Naive thymus-derived CD8-positive, alpha-beta T cell (primary cell): ENCODE measurements around the gene CDC42BPG. TPM values are rescaled to one million over a fixed set of nuclear protein-coding genes. Genes with fewer than 3 reads are reported as not detected.
"Not testable (repeated sequence)": the region's sequence is repeated elsewhere in the genome, so short reads cannot be mapped to it uniquely, and the experiment has no call there.

Experiments
- ATAC-seq, 2 donors: fragments of 150-1000 bp; cut with Tn5 transposase in 1 of 2; sonication (Bioruptor Pico), chemical (Tn5 transposase) in 1 of 2; 1 replicate in 1 of 2; 2 replicates in 1 of 2; pipeline ENCODE4 v1.10.0; 2021; ENCODE audit warnings: mild to moderate bottlenecking in 2 of 2, moderate library complexity in 2 of 2
- POLR2A ChIA-PET: fragments of 350-600 bp; sonication (Branson Sonifier 250); formaldehyde crosslinking; loops from one replicate; lab custom pipeline; 2021; ENCODE audit warnings: antibody characterized with exemption; lab: Charles Lee
- DNase-seq, 10 donors: peaks; one replicate each; pipeline versions ENCODE4 v3.0.0 to v3.0.0-alpha.2; 2020 to 2022
- H3K27ac Mint-ChIP-seq, 10 donors: one replicate each; pipeline ENCODE4 v1.8.0; 2020 to 2022; ENCODE audit warnings: mild to moderate bottlenecking in 10 of 10, mixed read lengths in 10 of 10, moderate library complexity in 4 of 10, inconsistent platforms in 1 of 10
- H3K27me3 Mint-ChIP-seq, 5 donors: one replicate each; pipeline ENCODE4 v1.8.0; 2021 to 2022; ENCODE audit warnings: mixed read lengths in 5 of 5
- H3K36me3 Mint-ChIP-seq, 3 donors: one replicate each; pipeline ENCODE4 v1.8.0; 2020 to 2022; ENCODE audit warnings: mixed read lengths in 3 of 3, mild to moderate bottlenecking in 2 of 3, inconsistent platforms in 1 of 3
- H3K4me1 Mint-ChIP-seq, 4 donors: one replicate each; pipeline ENCODE4 v1.8.0; 2021 to 2022; ENCODE audit warnings: mixed read lengths in 4 of 4
- H3K4me3 Mint-ChIP-seq, 10 donors: one replicate each; pipeline ENCODE4 v1.8.0; 2020 to 2022; ENCODE audit warnings: mild to moderate bottlenecking in 10 of 10, mixed read lengths in 10 of 10, moderate library complexity in 6 of 10, inconsistent platforms in 1 of 10
- H3K9me3 Mint-ChIP-seq, 9 donors: one replicate each; pipeline ENCODE4 v1.8.0; 2020 to 2022; ENCODE audit warnings: mixed read lengths in 9 of 9, mild to moderate bottlenecking in 3 of 9, inconsistent platforms in 1 of 9, moderate library complexity in 1 of 9
- polyA plus RNA-seq, 3 donors: library from polyadenylated mRNA; unstranded; fragments of 300-500 nt; fragmentation: Illumina TruSeq; gene quantifications; one replicate each; pipeline ENCODE4 v1.2.3, GENCODE V29; 2021
- total RNA-seq, 8 experiments: library from RNA in 2 of 8; stranded (reverse) in 2 of 8; gene quantifications; one replicate each; pipeline ENCODE4 v1.2.3 and lab custom pipeline; 2021 to 2026

Gene CDC42BPG
- total and polyA plus RNA-seq, 5 experiments from 2014 or later, result 0.09 to 10.3 (median 0.38) TPM

GRCh38 chr11:64853709-64854108 is 9.3 kb upstream of the CDC42BPG start:
- peaks cover 0 to 39% (median 6%) of the 10 kb centered on the region in 3 donors for H3K36me3 Mint-ChIP-seq
- POLR2A ChIA-PET, result interaction anchor here (0.8 to 29.4 kb wide), 10 partner anchors 24 to 264 kb away, joined by 3 to 2449 read pairs (median 4); partner anchors contain the start of genes ARL2, EHD1, MAP4K2 and MEN1
- H3K4me1 Mint-ChIP-seq, result peaks cover 42 to 95% (median 83%) of the 10 kb centered on the region in 4 donors
- H3K4me3 Mint-ChIP-seq, result peak overlapping the region; percentile 57 to 84 (median 79)
- no peaks in the 10 kb centered on the region for H3K27me3 Mint-ChIP-seq
- peak overlapping the region; percentile 90 to 96 (median 94) for H3K27ac Mint-ChIP-seq
- peak; percentile 45 to 46 for ATAC-seq
- no peaks in the 10 kb centered on the region for H3K9me3 Mint-ChIP-seq
- peak in 7 of 10 donors; percentile 38 to 77 (median 46) for DNase-seq

GRCh38 chr11:64852804-64853509 is 8.5 kb upstream of the CDC42BPG start:
- POLR2A ChIA-PET, result interaction anchor here (0.6 to 29.4 kb wide), 11 partner anchors 25 to 1754 kb away, joined by 3 to 2449 read pairs (median 5); partner anchors contain the start of genes ARL2, EHD1, MEN1 and PPP2R5B
- ATAC-seq, result no peak
- Mint-ChIP-seq H3K9me3 (no peaks in the 10 kb centered on the region), H3K4me3 (peak overlapping the region; percentile 57 to 84 (median 79)), H3K4me1 (peaks cover 46 to 95% (median 85%) of the 10 kb centered on the region in 4 donors), H3K36me3 (peaks cover 0 to 38% (median 6%) of the 10 kb centered on the region in 3 donors), H3K27ac (peak overlapping the region; percentile 91 to 96 (median 94)), H3K27me3 (no peaks in the 10 kb centered on the region)
- peak in 1 of 10 donors; percentile 40 for DNase-seq

- no peak for DNase-seq
- Mint-ChIP-seq H3K4me1 (peaks cover 46 to 98% (median 90%) of the 10 kb centered on the region in 4 donors), H3K4me3 (peak overlapping the region; percentile 24 to 80 (median 72)), H3K27me3 (no peaks in the 10 kb centered on the region), H3K9me3 (no peaks in the 10 kb centered on the region), H3K27ac (peak overlapping the region; percentile 90 to 96 (median 94)), H3K36me3 (peaks cover 0 to 33% (median 6%) of the 10 kb centered on the region in 3 donors)
- POLR2A ChIA-PET, result interaction anchor here (1.1 to 29.4 kb wide), 7 partner anchors 26 to 265 kb away, joined by 3 to 2449 read pairs (median 4); partner anchors contain the start of genes EHD1, RASGRP2, SF1 and ZNHIT2
- peak in 1 of 2 donors; percentile 2 for ATAC-seq
These were observed 7.4 kb upstream of the CDC42BPG start for GRCh38 chr11:64851831-64852351.

- Mint-ChIP-seq H3K4me1 (peaks cover 46 to 91% (median 84%) of the 10 kb centered on the region in 4 donors), H3K36me3 (peaks cover 0 to 27% (median 6%) of the 10 kb centered on the region in 3 donors), H3K27ac (peak overlapping the region; percentile 90 to 96 (median 94)), H3K4me3 (peak overlapping the region; percentile 34 to 80 (median 70)), H3K27me3 (no peaks in the 10 kb centered on the region), H3K9me3 (no peaks in the 10 kb centered on the region)
- peak in 9 of 10 donors; percentile 49 to 78 (median 58) for DNase-seq
- POLR2A ChIA-PET, result interaction anchor here (1.1 to 29.4 kb wide), 7 partner anchors 27 to 266 kb away, joined by 3 to 2449 read pairs (median 5); partner anchors contain the start of genes EHD1, RASGRP2, SF1 and ZNHIT2
- ATAC-seq, result peak; percentile 51 to 70
These were observed 6.6 kb upstream of the CDC42BPG start for GRCh38 chr11:64850979-64851567.

- H3K27me3 Mint-ChIP-seq, result no peaks in the 10 kb centered on the region
- H3K27ac Mint-ChIP-seq, result peak overlapping the region in 9 of 10 donors; percentile 74 to 96 (median 86)
- peak overlapping the region in 4 of 10 donors; percentile 15 to 73 (median 31) for H3K4me3 Mint-ChIP-seq
- peaks cover 40 to 83% (median 78%) of the 10 kb centered on the region in 4 donors for H3K4me1 Mint-ChIP-seq
- ATAC-seq (no peak), DNase-seq (no peak)
- peaks cover 0 to 15% (median 2%) of the 10 kb centered on the region in 3 donors for H3K36me3 Mint-ChIP-seq
- no peaks in the 10 kb centered on the region for H3K9me3 Mint-ChIP-seq
- POLR2A ChIA-PET, result interaction anchor here (0.6 to 29.4 kb wide), 7 partner anchors 28 to 635 kb away, joined by 3 to 2449 read pairs (median 4); partner anchors contain the start of genes EHD1, RASGRP2 and SF1
These were observed 5.3 kb upstream of the CDC42BPG start for GRCh38 chr11:64849598-64850356.

GRCh38 chr11:64848826-64849597 is 4.6 kb upstream of the CDC42BPG start:
- H3K4me3 Mint-ChIP-seq, result peak overlapping the region in 9 of 10 donors; percentile 30 to 73 (median 63)

GRCh38 chr11:64848214-64848825 is 3.9 kb upstream of the CDC42BPG start:
- Mint-ChIP-seq H3K4me1 (peaks cover 41 to 74% (median 71%) of the 10 kb centered on the region in 4 donors), H3K36me3 (peaks cover 0 to 3% (median 0%) of the 10 kb centered on the region in 3 donors), H3K9me3 (no peaks in the 10 kb centered on the region), H3K27me3 (no peaks in the 10 kb centered on the region), H3K27ac (peak overlapping the region; percentile 76 to 94 (median 86)), H3K4me3 (peak overlapping the region in 8 of 10 donors; percentile 20 to 64 (median 52))
- DNase-seq, result no peak
- POLR2A ChIA-PET, result interaction anchor here (0.8 to 29.4 kb wide), 10 partner anchors 30 to 274 kb away, joined by 3 to 2449 read pairs (median 4); partner anchors contain the start of genes EHD1, FAU, MRPL49 and PPP2R5B
- no peak for ATAC-seq

More at GRCh38 chr11:64848826-64849597, 4.6 kb upstream of the CDC42BPG start:
- Mint-ChIP-seq H3K27ac (peak overlapping the region; percentile 76 to 96 (median 88)), H3K4me1 (peaks cover 37 to 76% (median 72%) of the 10 kb centered on the region in 4 donors), H3K27me3 (no peaks in the 10 kb centered on the region), H3K36me3 (peaks cover 0 to 8% (median 0%) of the 10 kb centered on the region in 3 donors), H3K9me3 (no peaks in the 10 kb centered on the region)
- DNase-seq (peak in 7 of 10 donors; percentile 37 to 78 (median 51)), ATAC-seq (peak; percentile 4 to 7)
- POLR2A ChIA-PET, result interaction anchor here (0.6 to 29.4 kb wide), 11 partner anchors 29 to 635 kb away, joined by 3 to 2449 read pairs (median 4); partner anchors contain the start of genes EHD1, FAU, MRPL49 and RASGRP2

GRCh38 chr11:64846998-64847666 is 2.7 kb upstream of the CDC42BPG start:
- POLR2A ChIA-PET, result interaction anchor here (0.7 to 29.4 kb wide), 6 partner anchors 31 to 103 kb away, joined by 3 to 2449 read pairs (median 41); partner anchors contain the start of genes EHD1, PPP2R5B, RASGRP2 and SF1
- peak overlapping the region in 9 of 10 donors; percentile 32 to 88 (median 79) for H3K27ac Mint-ChIP-seq
- peaks cover 35 to 69% (median 64%) of the 10 kb centered on the region in 4 donors for H3K4me1 Mint-ChIP-seq

GRCh38 chr11:64845776-64846129 is 1.3 kb upstream of the CDC42BPG start:
- not testable (repeated sequence) for H3K36me3 Mint-ChIP-seq, H3K27me3 Mint-ChIP-seq, H3K9me3 Mint-ChIP-seq, DNase-seq, ATAC-seq
- Mint-ChIP-seq H3K4me3 (peak overlapping the region in 8 of 10 donors; percentile 4 to 85 (median 60)), H3K4me1 (peaks cover 25 to 55% (median 50%) of the 10 kb centered on the region in 4 donors), H3K27ac (peak overlapping the region in 6 of 10 donors; percentile 32 to 91 (median 72))
- POLR2A ChIA-PET, result interaction anchor here (0.6 to 29.4 kb wide), 8 partner anchors 32 to 290 kb away, joined by 3 to 2449 read pairs (median 6); partner anchors contain the start of genes EHD1, MAP4K2, RASGRP2 and SF1

More at GRCh38 chr11:64846998-64847666, 2.7 kb upstream of the CDC42BPG start:
- Mint-ChIP-seq H3K4me3 (peak overlapping the region in 6 of 10 donors; percentile 36 to 74 (median 56)), H3K27me3 (no peaks in the 10 kb centered on the region), H3K9me3 (no peaks in the 10 kb centered on the region), H3K36me3 (no peaks in the 10 kb centered on the region)
- ATAC-seq (peak; percentile 46 to 56), DNase-seq (peak; percentile 81 to 98 (median 90))
